GM18951 (cell line): ENCODE results near the gene TXNDC5.

Experiments
- POLR2A ChIP-seq: IDR thresholded peaks from 4 replicates; pipeline ENCODE4 v1.6.1; 2011; ENCODE audit warnings: mild to moderate bottlenecking; ENCODE audit not compliant: insufficient read length, insufficient read depth; ENCODE audit errors: extremely low read depth
- in situ Hi-C: fragments of 300-500 bp; cut with MboI; formaldehyde crosslinking; loops from one replicate; pipeline ENCODE4 v1.12.0; 2022; ENCODE audit warnings: low sequenced_read_pairs, mixed read lengths, inconsistent platforms; ENCODE audit not compliant: unreplicated experiment

The TXNDC5 gene

DNA sequence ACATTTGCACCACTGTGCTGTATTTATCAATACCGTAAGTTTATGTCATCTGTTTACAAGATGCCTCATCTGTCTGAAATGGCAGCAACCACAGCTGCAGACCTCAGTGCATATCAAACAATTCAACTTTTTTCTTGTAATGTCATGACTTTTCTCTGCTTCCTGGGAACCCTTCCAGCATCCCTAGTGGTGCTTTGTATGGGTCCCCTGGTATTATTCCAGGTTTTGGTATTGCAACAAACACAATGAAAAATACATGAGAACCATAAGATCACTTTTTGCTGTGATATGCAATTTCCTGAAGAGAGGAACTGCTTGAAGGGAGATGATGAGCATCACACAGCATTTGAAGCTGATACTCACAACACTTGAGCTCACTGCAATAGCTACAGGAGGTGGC lies 12.0 kb upstream of the TXNDC5 start:
- TF ChIP-seq POLR2A, result no peak
- in situ Hi-C loops, result no loop called here

- no peak for TF ChIP-seq POLR2A
- in situ Hi-C loops, result no loop called here
Measured at GRCh38 chr6:7921632-7922092, 11.1 kb upstream of the TXNDC5 start.

DNA sequence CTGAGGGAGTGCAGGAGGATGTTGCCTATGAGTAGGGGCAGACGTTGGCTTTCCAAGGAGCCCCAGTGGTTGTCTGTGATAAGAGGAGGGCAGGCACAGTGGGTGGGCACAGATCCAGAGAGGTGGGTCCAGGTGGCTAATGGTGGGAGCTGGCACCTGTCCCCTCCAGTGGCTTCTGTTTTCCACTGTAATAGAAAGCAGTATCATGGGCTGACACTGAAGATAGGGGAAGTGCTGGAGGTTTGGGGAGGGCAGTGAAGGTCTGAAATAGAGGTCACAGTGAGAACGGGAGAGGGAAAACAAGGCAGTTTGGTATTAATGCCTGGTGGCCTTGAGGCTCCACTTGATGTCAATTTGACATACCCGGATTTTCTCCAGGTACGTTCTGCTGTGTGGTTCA lies 10.5 kb upstream of the TXNDC5 start:
- no peak for TF ChIP-seq POLR2A
- in situ Hi-C loops, result no loop called here

DNA sequence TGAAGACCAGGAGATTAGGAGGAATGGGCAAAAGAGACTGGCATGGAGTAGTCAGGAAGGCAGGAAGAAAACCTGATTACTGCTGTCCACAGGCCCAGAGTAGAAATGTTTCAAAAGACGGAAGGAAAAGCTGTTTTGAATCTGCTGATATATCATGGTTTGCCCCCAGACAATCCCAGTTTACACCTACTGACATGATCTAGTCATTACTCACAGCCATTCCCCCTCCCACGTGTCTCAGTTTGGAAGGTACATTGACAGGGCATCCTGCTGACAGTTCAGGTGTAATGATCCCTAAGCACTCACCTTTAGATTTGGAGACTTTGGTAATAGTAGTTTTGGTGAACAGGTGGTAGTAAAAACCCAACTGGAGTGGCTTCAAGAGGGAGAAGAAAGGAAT lies 9.8 kb upstream of the TXNDC5 start:
- no peak for TF ChIP-seq POLR2A
- in situ Hi-C loops, result no loop called here

DNA sequence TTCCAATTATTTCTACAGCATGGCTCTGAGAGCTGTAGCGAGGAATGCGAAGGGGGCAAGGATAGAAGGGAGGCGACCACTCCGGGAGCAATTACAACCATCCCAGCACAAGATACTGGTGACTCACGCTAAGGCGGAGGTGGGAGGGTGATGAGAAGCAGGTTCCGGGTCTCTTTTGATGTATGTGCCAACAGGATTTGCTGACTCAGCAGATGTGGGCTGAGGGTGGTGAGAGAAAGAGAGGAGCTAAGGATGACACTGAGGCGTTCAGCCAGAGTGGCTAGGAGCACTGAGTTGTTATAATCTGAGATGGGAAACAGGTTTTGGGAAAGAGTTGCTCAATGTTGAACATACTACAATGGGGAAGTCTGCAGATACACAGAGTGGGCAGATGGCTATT lies 9.3 kb upstream of the TXNDC5 start:
- in situ Hi-C loops, result no loop called here
- no peak for TF ChIP-seq POLR2A

GRCh38 chr6:7918403-7918802 lies 7.8 kb upstream of the TXNDC5 start:
- in situ Hi-C loops, result no loop called here
- TF ChIP-seq POLR2A, result no peak

DNA sequence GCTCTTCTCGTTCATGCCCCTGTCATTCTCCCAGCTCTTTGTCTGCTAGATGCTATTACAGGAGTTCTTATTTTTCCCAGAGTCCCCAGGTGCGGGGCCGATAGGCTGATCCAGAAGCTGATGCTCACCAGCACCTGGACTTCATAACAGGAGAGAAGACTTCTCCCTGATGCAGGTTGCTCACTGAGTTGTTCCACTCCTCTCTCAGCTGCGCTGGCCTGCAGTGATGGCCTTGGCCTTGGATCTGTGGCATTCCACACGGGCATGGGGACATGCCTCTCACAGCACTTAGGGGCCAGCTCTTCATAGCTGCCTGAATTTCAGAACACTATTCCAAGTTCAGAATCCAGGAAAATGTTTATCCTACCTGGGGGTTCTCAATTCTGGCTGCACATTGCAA lies 7.1 kb upstream of the TXNDC5 start:
- in situ Hi-C loops, result no loop called here
- TF ChIP-seq POLR2A, result no peak

DNA sequence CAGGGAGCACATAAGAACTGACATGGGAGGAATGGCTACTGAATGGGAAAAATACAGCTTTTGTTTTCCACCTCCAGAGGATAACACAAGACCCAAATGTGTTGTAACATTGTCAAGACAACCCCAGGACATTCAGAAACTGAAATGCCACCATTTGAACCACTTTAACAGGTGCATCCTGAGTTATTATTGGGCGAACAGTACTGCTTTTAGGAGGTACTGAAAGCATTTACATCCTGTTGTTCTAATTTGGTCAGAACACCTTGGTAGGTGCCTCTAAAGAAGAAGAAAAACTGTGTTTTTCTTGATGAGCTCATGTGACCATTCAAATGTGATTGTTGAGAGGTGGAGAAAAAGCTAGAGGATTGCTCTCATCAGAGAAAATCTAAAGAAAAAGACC lies 6.4 kb upstream of the TXNDC5 start:
- no peak for TF ChIP-seq POLR2A
- in situ Hi-C loops, result no loop called here

GRCh38 chr6:7914991-7915789 lies 4.6 kb upstream of the TXNDC5 start:
- in situ Hi-C loops, result no loop called here
- TF ChIP-seq POLR2A, result no peak

DNA sequence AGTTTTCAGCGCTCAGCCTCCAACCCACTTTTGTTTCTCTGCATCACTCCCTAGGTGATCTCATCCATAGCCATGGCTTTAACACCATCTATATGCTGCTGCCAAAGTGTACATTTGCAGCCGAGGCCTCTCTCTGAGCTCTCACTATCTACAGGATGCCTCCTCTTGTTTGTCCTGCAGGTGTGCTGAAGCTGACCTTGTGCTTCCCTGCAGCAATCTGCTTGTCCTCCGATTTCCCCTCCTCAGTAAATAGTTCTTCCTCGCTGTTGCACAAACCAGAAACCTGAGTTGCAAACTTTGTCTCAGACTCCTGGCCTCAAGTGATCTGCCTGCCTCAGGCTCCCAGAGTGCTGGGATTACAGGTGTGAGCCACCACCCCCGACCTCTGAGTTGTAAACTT lies 3.7 kb upstream of the TXNDC5 start:
- no peak for TF ChIP-seq POLR2A
- in situ Hi-C loops, result no loop called here

DNA sequence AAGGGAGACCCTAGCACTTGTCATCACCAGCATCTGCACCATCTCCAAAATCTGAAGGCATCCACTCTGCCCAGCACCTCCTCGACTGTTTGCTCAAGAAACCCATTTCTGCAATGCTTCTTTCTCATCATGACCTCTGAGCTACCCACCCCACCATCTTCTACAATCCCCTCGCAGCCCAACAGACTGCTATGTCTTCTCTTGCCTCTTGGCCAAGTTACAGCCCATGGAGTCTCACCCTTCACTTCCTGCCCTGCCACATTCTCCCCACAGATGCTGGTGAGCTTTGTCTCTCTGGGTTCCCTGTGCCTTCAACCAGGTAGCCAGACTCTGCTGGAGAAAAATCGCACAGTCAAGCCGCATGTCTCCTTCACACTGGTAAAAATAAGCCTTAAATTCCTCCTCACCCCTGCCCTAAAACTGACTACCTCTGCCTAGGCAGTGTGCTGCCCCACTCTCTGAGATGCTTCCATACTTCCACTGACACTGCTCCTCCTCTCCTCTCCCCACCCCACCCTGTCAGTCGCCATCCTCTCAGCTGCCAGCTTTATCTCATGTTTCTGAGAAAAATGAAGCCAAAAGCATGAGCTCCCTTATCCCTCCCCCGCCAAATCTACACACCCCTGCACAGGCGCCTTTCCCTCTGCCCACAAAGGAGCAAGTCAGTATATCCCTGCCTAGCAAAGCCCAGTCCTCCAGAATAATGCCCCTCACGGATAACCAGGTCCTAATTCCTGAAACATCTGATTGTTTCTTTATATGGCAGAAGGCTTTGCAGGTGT lies 2.3 kb upstream of the TXNDC5 start:
- in situ Hi-C loops, result no loop called here
- TF ChIP-seq POLR2A, result no peak

DNA sequence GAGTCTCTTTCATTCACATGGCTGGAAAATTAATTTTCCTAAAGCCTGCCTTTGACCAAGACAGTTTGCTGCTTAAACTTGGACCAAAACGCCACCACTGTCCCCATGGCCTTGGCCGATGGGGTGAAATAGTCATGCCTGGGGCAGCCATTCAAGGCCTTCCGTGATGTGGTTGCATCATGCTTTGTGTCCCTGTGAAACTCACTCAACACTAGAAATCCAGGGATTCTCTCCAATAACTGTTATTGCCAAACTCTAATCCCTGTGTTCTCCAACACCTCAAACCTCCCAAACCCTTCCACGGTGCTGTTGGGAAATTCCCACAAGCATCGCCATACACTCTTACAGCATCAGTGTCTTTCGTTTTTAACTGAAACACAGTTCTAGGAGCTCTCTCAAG lies 1.4 kb upstream of the TXNDC5 start:
- TF ChIP-seq POLR2A, result no peak
- in situ Hi-C loops, result no loop called here

GRCh38 chr6:7911345-7911725 lies 747 bp upstream of the TXNDC5 start:
- TF ChIP-seq POLR2A, result no peak
- in situ Hi-C loops, result no loop called here

DNA sequence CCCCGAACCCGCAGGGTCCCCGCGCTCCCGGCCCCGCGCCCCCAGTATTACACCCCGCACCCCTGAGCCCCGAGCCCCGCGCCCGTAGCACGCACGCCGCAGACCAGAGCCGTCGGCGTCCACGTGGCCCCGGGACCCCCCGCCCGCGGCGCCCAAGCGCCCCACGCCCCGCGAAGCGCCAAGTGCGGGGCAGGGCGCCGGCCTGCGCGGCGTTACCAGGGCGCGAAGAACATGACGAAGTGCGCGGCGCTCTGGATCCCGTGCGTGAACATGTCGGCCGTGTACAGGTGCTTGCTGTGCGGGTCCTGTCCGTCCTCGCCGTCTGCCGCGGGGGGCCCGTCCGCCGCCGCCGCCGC lies 312 bp downstream of the TXNDC5 start:
- in situ Hi-C loops, result no loop called here
- TF ChIP-seq POLR2A, result no peak
